Hepatocyte (in vitro differentiated cells): Measurements from ENCODE around the gene SLC28A3.

ENCODE experiments used
- EZH2 ChIP-seq: fragments of 200-600 bp; sonication (generic); IDR thresholded peaks from 2 replicates; pipeline ENCODE4 v1.6.1; 2016; ENCODE audit warnings: antibody characterized with exemption, mild to moderate bottlenecking, borderline replicate concordance
- EZH2phosphoT487 ChIP-seq: fragments of 200-600 bp; sonication (generic); IDR thresholded peaks from one replicate; pipeline ENCODE4 v1.6.1; 2018; ENCODE audit warnings: antibody characterized with exemption, mild to moderate bottlenecking, low read depth, moderate library complexity; ENCODE audit not compliant: unreplicated experiment, severe bottlenecking
- TF ChIP-seq, protein P1 (sequence below): fragments of 200-600 bp; sonication (generic); IDR thresholded peaks from 2 replicates; pipeline ENCODE4 v1.5.1; 2016; ENCODE audit warnings: antibody characterized with exemption, mild to moderate bottlenecking; ENCODE audit not compliant: poor library complexity

- TF ChIP-seq, protein P1, sequence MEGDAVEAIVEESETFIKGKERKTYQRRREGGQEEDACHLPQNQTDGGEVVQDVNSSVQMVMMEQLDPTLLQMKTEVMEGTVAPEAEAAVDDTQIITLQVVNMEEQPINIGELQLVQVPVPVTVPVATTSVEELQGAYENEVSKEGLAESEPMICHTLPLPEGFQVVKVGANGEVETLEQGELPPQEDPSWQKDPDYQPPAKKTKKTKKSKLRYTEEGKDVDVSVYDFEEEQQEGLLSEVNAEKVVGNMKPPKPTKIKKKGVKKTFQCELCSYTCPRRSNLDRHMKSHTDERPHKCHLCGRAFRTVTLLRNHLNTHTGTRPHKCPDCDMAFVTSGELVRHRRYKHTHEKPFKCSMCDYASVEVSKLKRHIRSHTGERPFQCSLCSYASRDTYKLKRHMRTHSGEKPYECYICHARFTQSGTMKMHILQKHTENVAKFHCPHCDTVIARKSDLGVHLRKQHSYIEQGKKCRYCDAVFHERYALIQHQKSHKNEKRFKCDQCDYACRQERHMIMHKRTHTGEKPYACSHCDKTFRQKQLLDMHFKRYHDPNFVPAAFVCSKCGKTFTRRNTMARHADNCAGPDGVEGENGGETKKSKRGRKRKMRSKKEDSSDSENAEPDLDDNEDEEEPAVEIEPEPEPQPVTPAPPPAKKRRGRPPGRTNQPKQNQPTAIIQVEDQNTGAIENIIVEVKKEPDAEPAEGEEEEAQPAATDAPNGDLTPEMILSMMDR: no peak
- TF ChIP-seq EZH2 (no peak), EZH2phosphoT487 (no peak)
These were observed 21.1 kb upstream of the SLC28A3 start for GRCh38 chr9:84361645-84362044.
